Measurements from ENCODE around the gene PRDM15. TPM values are rescaled to one million over a fixed set of nuclear protein-coding genes. Genes with fewer than 3 reads are reported as not detected.

PRDM15 gene
- total RNA-seq, 4 donors from 2014 or later: 5.3 to 6.8 (median 5.8) TPM

GRCh38 chr21:41815652-41816582 lies 63.2 kb downstream of the PRDM15 start:
- TF ChIP-seq CTCF (IDR thresholded peaks at IDR 0.05; ENCODE audit: low read depth): no peak

- no peak for TF ChIP-seq CTCF (IDR thresholded peaks at IDR 0.05; ENCODE audit: low read depth)
Observed at GRCh38 chr21:41813226-41813625, 65.9 kb downstream of the PRDM15 start.

- TF ChIP-seq CTCF (IDR thresholded peaks at IDR 0.05; ENCODE audit: low read depth): no peak
Observed at GRCh38 chr21:41812679-41813078, 66.5 kb downstream of the PRDM15 start.

- TF ChIP-seq CTCF (IDR thresholded peaks at IDR 0.05; ENCODE audit: low read depth): no peak
Observed at GRCh38 chr21:41810597-41810932, 68.6 kb downstream of the PRDM15 start.

- no peak for TF ChIP-seq CTCF (IDR thresholded peaks at IDR 0.05; ENCODE audit: low read depth)
Observed at GRCh38 chr21:41809891-41810596, 69.1 kb downstream of the PRDM15 start.

GRCh38 chr21:41808846-41809245 lies 70.3 kb downstream of the PRDM15 start:
- no peak for TF ChIP-seq CTCF (IDR thresholded peaks at IDR 0.05; ENCODE audit: low read depth)

- TF ChIP-seq CTCF (IDR thresholded peaks at IDR 0.05; ENCODE audit: low read depth): no peak
Observed at GRCh38 chr21:41808094-41808493, 71.0 kb downstream of the PRDM15 start.

Data from subcutaneous adipose tissue (tissue), 4 donors.